Hematopoietic multipotent progenitor cell (in vitro differentiated cells): ENCODE measurements around the gene IRS2. TPM values are rescaled to one million over a fixed set of nuclear protein-coding genes. Genes with fewer than 3 reads are reported as not detected.

Source experiments
- DNase-seq, 3 donors: peaks; one replicate each; pipeline ENCODE4 v3.0.0-alpha.2; 2011 to 2015; ENCODE audit warnings: low read depth in 2 of 3, low spot score in 2 of 3
- total RNA-seq: library from RNA; depleted of rRNA; stranded (reverse); fragments of >200 nt; gene quantifications from one replicate; pipeline ENCODE4 v1.2.3, GENCODE V29; 2012

Gene IRS2
- total RNA-seq, 1 donor, result 9.4 TPM

GRCh38 chr13:109804654-109805053, 18.3 kb upstream of the IRS2 start:
- DNase-seq, result no peak

- DNase-seq, result no peak
Measured at GRCh38 chr13:109803825-109804224, 17.4 kb upstream of the IRS2 start.

GRCh38 chr13:109802936-109803335, 16.6 kb upstream of the IRS2 start:
- DNase-seq, result no peak

- no peak for DNase-seq
Measured at GRCh38 chr13:109795011-109795410, 8.6 kb upstream of the IRS2 start.

- DNase-seq, result no peak
Measured at GRCh38 chr13:109794095-109794494, 7.7 kb upstream of the IRS2 start.

- DNase-seq, result no peak
Measured at GRCh38 chr13:109792416-109793059, 6.2 kb upstream of the IRS2 start.

- DNase-seq, result peak in 2 of 3 donors; percentile 74 to 82
Measured at GRCh38 chr13:109790942-109791605, 4.7 kb upstream of the IRS2 start.

- no peak for DNase-seq
Measured at GRCh38 chr13:109790086-109790485, 3.7 kb upstream of the IRS2 start.

GRCh38 chr13:109789262-109789661, 2.9 kb upstream of the IRS2 start:
- DNase-seq, result no peak

GRCh38 chr13:109788372-109789111, 2.2 kb upstream of the IRS2 start:
- DNase-seq, result no peak

GRCh38 chr13:109787135-109787954, 962 bp upstream of the IRS2 start:
- DNase-seq, result peak in 2 of 3 donors; percentile 32 to 42

GRCh38 chr13:109785892-109786450, 412 bp downstream of the IRS2 start:
- DNase-seq, result no peak

- DNase-seq, result peak in 1 of 3 donors; percentile 41
Measured at GRCh38 chr13:109785141-109785891, 1.1 kb downstream of the IRS2 start.

- DNase-seq, result peak in 2 of 3 donors; percentile 46 to 72
Measured at GRCh38 chr13:109784590-109785140, 1.7 kb downstream of the IRS2 start.

- DNase-seq, result no peak
Measured at GRCh38 chr13:109783815-109784589, 2.4 kb downstream of the IRS2 start.

GRCh38 chr13:109783447-109783814, 3.0 kb downstream of the IRS2 start:
- no peak for DNase-seq

GRCh38 chr13:109782823-109783431, 3.5 kb downstream of the IRS2 start:
- no peak for DNase-seq

- DNase-seq, result no peak
Measured at GRCh38 chr13:109782066-109782822, 4.1 kb downstream of the IRS2 start.
